Thyroid gland (tissue), 4 donors: ENCODE results near the gene QRICH2. TPM values are rescaled to one million over a fixed set of nuclear protein-coding genes. Genes with fewer than 3 reads are reported as not detected.
A peak's percentile ranks its signal among the peaks of the same experiment; 100 is the strongest.

Experiments used
- DNase-seq, 2 donors: peaks; one replicate each; pipeline ENCODE4 v3.0.0-alpha.2; 2019
- H3K27ac ChIP-seq, 3 donors: fragments of 200-600 bp; sonication (generic); 1 replicate in 2 of 3; 2 replicates in 1 of 3; pipeline ENCODE4 v1.5.1; 2016 to 2019; ENCODE audit warnings: mild to moderate bottlenecking in 1 of 3, moderate library complexity in 1 of 3
- H3K27me3 ChIP-seq: fragments of 200-600 bp; sonication (generic); one replicate; pipeline ENCODE4 v1.5.1; 2019
- H3K36me3 ChIP-seq, 2 donors: fragments of 200-600 bp; sonication (generic); one replicate each; pipeline ENCODE4 v1.5.1; 2016 to 2019
- H3K4me1 ChIP-seq, 2 donors: fragments of 200-600 bp; sonication (generic); one replicate each; pipeline ENCODE4 v1.5.1; 2017 to 2019
- H3K4me3 ChIP-seq, 3 donors: fragments of 200-600 bp; sonication (generic); replicated peaks in 1 of 3; 1 replicate in 2 of 3; 2 replicates in 1 of 3; pipeline ENCODE4 v1.5.1; 2016; ENCODE audit warnings: mild to moderate bottlenecking in 1 of 3
- H3K9me3 ChIP-seq: fragments of 200-600 bp; sonication (generic); one replicate; pipeline ENCODE4 v1.5.1; 2017
- POLR2A ChIP-seq, 2 donors: fragments of 450-650 bp; IDR thresholded peaks; one replicate each; pipeline ENCODE4 v1.6.1; 2017; ENCODE audit warnings: antibody characterized with exemption in 2 of 2, mild to moderate bottlenecking in 2 of 2, moderate library complexity in 1 of 2
- WGBS, 2 donors: methylation state at CpG; one replicate each; pipeline ENCODE4 v1.1.5; 2017; 5-methylcytosine and 5-hydroxymethylcytosine counted together
- intact Hi-C: fragments of 100-400 bp; cut with DNase I; formaldehyde crosslinking; loops from one replicate; pipeline ENCODE4 v1.15.1; 2023
- total RNA-seq, 4 donors: library from RNA; depleted of rRNA; stranded (reverse); fragments of >200 nt; gene quantifications; one replicate each; pipeline ENCODE4 v1.2.3, GENCODE V29; 2016
- TF ChIP-seq, protein P1 (sequence below), 6 experiments: fragments of 200-600 bp in 3 of 6; fragments of 450-650 bp in 3 of 6; sonication (generic) in 3 of 6; IDR thresholded peaks; one replicate each; pipeline ENCODE4 v1.5.1; 2016 to 2019; ENCODE audit warnings: antibody characterized with exemption in 6 of 6, mild to moderate bottlenecking in 2 of 6, inconsistent platforms in 1 of 6, moderate library complexity in 1 of 6

Gene QRICH2
- total RNA-seq, 4 donors from 2014 or later = 6.6 to 14.3 (median 9.9) TPM

GRCh38 chr17:76327696-76328095, 19.6 kb upstream of the QRICH2 start:
- no peak overlapping the region for H3K27ac ChIP-seq
- 90 to 92% methylated on average over 6 of the region's 6 CpGs for whole genome bisulfite sequencing, 2 donors

GRCh38 chr17:76326306-76326705, 18.2 kb upstream of the QRICH2 start:
- H3K27ac ChIP-seq = no peak overlapping the region
- 81 to 93% methylated on average over 1 of the region's 1 CpG for WGBS, 2 donors
- intact Hi-C loops = no loop called here
- H3K9me3 ChIP-seq = no peaks in the 10 kb centered on the region
- no peaks in the 10 kb centered on the region for H3K27me3 ChIP-seq
- no peak for DNase-seq
- peaks cover 6% of the 10 kb centered on the region in 2 donors for H3K4me1 ChIP-seq
- no peak for TF ChIP-seq POLR2A (IDR thresholded peaks at IDR 0.05)
- TF ChIP-seq, protein P1, sequence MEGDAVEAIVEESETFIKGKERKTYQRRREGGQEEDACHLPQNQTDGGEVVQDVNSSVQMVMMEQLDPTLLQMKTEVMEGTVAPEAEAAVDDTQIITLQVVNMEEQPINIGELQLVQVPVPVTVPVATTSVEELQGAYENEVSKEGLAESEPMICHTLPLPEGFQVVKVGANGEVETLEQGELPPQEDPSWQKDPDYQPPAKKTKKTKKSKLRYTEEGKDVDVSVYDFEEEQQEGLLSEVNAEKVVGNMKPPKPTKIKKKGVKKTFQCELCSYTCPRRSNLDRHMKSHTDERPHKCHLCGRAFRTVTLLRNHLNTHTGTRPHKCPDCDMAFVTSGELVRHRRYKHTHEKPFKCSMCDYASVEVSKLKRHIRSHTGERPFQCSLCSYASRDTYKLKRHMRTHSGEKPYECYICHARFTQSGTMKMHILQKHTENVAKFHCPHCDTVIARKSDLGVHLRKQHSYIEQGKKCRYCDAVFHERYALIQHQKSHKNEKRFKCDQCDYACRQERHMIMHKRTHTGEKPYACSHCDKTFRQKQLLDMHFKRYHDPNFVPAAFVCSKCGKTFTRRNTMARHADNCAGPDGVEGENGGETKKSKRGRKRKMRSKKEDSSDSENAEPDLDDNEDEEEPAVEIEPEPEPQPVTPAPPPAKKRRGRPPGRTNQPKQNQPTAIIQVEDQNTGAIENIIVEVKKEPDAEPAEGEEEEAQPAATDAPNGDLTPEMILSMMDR (IDR thresholded peaks at IDR 0.05) = no peak
- H3K4me3 ChIP-seq = no peak overlapping the region
- peaks cover 40 to 55% of the 10 kb centered on the region in 2 donors for H3K36me3 ChIP-seq

More at GRCh38 chr17:76327696-76328095, 19.6 kb upstream of the QRICH2 start:
- H3K4me1 ChIP-seq = no peaks in the 10 kb centered on the region
- no peaks in the 10 kb centered on the region for H3K27me3 ChIP-seq
- H3K9me3 ChIP-seq = no peaks in the 10 kb centered on the region
- TF ChIP-seq POLR2A (IDR thresholded peaks at IDR 0.05) = no peak
- TF ChIP-seq, protein P1 (IDR thresholded peaks at IDR 0.05) = no peak
- intact Hi-C loops = no loop called here
- H3K36me3 ChIP-seq = peaks cover 40 to 55% of the 10 kb centered on the region in 2 donors
- DNase-seq = no peak
- H3K4me3 ChIP-seq = no peak overlapping the region

DNA sequence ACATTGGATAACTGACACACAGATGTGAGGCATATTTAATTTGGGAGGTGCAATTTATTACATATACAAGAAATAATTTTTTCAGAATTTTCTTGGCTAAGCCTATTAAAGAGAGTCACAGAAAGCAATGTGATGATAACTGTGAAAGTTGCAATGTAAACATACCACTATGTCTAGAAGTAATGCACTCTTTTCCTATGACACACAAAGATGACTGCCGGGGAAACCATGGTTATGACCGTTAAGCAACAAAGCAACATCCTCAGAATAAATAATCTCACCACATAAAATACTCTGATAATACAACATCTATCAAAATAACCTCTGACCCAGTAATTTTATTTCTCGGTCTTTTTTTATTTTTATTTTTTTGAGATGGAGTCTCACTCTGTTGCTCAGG, 10.5 kb upstream of the QRICH2 start:
- 96% methylated on average over 3 of the region's 3 CpGs for WGBS, 2 donors
- Histone ChIP-seq H3K36me3 (peaks cover 0 to 32% of the 10 kb centered on the region in 2 donors), H3K4me3 (no peak overlapping the region), H3K9me3 (no peaks in the 10 kb centered on the region), H3K27ac (no peak overlapping the region), H3K4me1 (peaks cover 21 to 30% of the 10 kb centered on the region in 2 donors), H3K27me3 (no peaks in the 10 kb centered on the region)
- no peak for DNase-seq
- intact Hi-C loops = no loop called here
- no peak for TF ChIP-seq POLR2A (IDR thresholded peaks at IDR 0.05)
- TF ChIP-seq, protein P1 (IDR thresholded peaks at IDR 0.05) = no peak

DNA sequence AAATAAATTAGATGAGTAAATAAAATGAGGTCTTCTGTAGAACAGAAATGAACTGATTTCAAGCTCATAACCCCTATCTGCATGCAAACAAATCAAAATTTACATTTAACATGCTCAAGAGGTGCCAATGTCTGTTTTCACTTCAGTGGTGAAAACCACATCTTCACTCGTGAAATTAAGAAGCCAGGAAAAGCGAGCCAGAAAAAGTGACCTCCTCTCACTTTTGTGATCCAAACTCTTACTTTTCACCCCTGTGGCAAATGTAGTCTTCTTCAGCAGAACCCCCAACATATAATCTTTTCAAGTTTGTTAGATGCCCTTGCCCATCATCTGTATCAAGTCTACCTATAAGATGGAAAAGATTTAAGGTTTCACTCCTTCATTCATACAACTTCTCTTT, 9.5 kb upstream of the QRICH2 start:
- Histone ChIP-seq H3K4me1 (peaks cover 21 to 30% of the 10 kb centered on the region in 2 donors), H3K36me3 (peaks cover 4 to 32% of the 10 kb centered on the region in 2 donors), H3K27me3 (no peaks in the 10 kb centered on the region), H3K4me3 (no peak overlapping the region), H3K9me3 (no peaks in the 10 kb centered on the region), H3K27ac (peak overlapping the region in 1 of 3 donors; percentile 37)
- WGBS, 2 donors = 93 to 94% methylated on average over 2 of the region's 2 CpGs
- intact Hi-C loops = no loop called here
- DNase-seq = no peak
- TF ChIP-seq POLR2A (IDR thresholded peaks at IDR 0.05) = no peak
- TF ChIP-seq, protein P1 (IDR thresholded peaks at IDR 0.05) = no peak

DNA sequence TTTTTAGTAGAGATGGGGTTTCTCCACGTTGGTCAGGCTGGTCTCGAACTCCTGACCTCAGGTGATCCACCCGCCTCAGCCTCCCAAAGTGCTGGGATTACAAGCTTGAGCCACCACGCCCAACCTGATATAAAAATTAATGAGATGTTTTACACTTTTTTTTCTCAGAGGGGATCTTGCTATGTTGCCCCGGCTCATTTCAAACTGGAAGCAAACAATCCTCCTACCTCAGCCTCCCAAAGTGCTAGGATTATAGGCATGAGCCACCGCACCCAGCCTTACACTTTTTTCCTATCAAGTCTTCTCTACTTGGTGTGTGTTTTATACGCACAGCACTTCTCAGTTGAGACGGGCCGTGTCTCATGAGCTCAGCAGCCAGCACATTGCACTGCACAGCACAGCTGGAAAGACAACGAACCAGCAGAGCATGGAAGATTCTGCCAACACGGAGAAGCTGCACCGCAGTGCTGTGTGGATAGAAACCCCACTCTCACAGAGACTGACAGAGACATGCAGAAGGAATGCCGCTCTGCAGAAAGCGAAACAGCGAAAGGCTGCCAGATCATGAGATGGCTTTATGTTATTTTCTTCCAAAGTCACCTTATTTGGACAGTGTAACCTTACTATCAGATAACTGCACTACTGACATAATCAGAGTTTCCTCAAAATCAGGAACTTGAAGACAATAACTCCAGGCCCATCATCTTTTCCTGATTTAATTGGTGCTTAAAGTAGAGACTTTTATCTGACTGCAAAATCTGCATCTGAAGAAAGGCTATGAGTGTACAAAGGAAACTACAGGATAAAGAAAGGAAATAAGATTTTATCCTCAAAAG, 6.5 kb upstream of the QRICH2 start:
- TF ChIP-seq, protein P1 (IDR thresholded peaks at IDR 0.05) = no peak
- no peak for TF ChIP-seq POLR2A (IDR thresholded peaks at IDR 0.05)
- H3K4me1 ChIP-seq = peaks cover 12 to 13% of the 10 kb centered on the region in 2 donors
- H3K27ac ChIP-seq = peak overlapping the region in 2 of 3 donors; percentile 37 to 48
- peak in 1 of 2 donors; percentile 38 for DNase-seq
- H3K4me3 ChIP-seq = no peak overlapping the region
- H3K27me3 ChIP-seq = no peaks in the 10 kb centered on the region
- H3K9me3 ChIP-seq = no peaks in the 10 kb centered on the region
- intact Hi-C loops = no loop called here
- WGBS, 2 donors = 68 to 74% methylated on average over 15 of the region's 15 CpGs
- peaks cover 27 to 42% of the 10 kb centered on the region in 2 donors for H3K36me3 ChIP-seq
